HG03064 (cell line): ENCODE measurements around the gene DOK5.
"Not testable (repeated sequence)": the region's sequence is repeated elsewhere in the genome, so short reads cannot be mapped to it uniquely, and the experiment has no call there.

Experiments used
- ATAC-seq: cut with Tn5 transposase; IDR thresholded peaks from one replicate; pipeline ENCODE4 v1.9.1; 2021; ENCODE audit warnings: low read depth; ENCODE audit not compliant: unreplicated experiment

Gene DOK5

GRCh38 chr20:54469952-54470351, 5.4 kb upstream of the DOK5 start:
- ATAC-seq: no peak

- ATAC-seq: no peak
These were observed 4.7 kb upstream of the DOK5 start for GRCh38 chr20:54470697-54471096.

- ATAC-seq: no peak
These were observed 2.8 kb upstream of the DOK5 start for GRCh38 chr20:54472607-54473006.

GRCh38 chr20:54473340-54473739, 2.1 kb upstream of the DOK5 start:
- ATAC-seq: no peak

- no peak for ATAC-seq
These were observed 1.3 kb upstream of the DOK5 start for GRCh38 chr20:54474046-54474445.

GRCh38 chr20:54474866-54475265, 527 bp upstream of the DOK5 start:
- ATAC-seq: no peak

GRCh38 chr20:54476169-54477009, 996 bp downstream of the DOK5 start:
- ATAC-seq: no peak

GRCh38 chr20:54477191-54477955, 2.0 kb downstream of the DOK5 start:
- no peak for ATAC-seq

- ATAC-seq: no peak
These were observed 3.9 kb downstream of the DOK5 start for GRCh38 chr20:54479138-54479906.

- ATAC-seq: not testable (repeated sequence)
These were observed 4.5 kb downstream of the DOK5 start for GRCh38 chr20:54479937-54480336.

GRCh38 chr20:54481442-54481841, 6.0 kb downstream of the DOK5 start:
- ATAC-seq: no peak

- ATAC-seq: no peak
These were observed 10.2 kb downstream of the DOK5 start for GRCh38 chr20:54485631-54486030.

GRCh38 chr20:54486585-54486984, 11.2 kb downstream of the DOK5 start:
- no peak for ATAC-seq

GRCh38 chr20:54488442-54488841, 13.0 kb downstream of the DOK5 start:
- ATAC-seq: no peak

- no peak for ATAC-seq
These were observed 16.1 kb downstream of the DOK5 start for GRCh38 chr20:54491506-54491905.

GRCh38 chr20:54494303-54495006, 19.1 kb downstream of the DOK5 start:
- no peak for ATAC-seq

- ATAC-seq: no peak
These were observed 22.7 kb downstream of the DOK5 start for GRCh38 chr20:54497931-54498718.

GRCh38 chr20:54499111-54499510, 23.7 kb downstream of the DOK5 start:
- ATAC-seq: no peak

GRCh38 chr20:54502179-54502578, 26.8 kb downstream of the DOK5 start:
- no peak for ATAC-seq

GRCh38 chr20:54506643-54507042, 31.2 kb downstream of the DOK5 start:
- ATAC-seq: no peak
